Measurements from ENCODE around the gene PSORS1C1.

Gene PSORS1C1

DNA sequence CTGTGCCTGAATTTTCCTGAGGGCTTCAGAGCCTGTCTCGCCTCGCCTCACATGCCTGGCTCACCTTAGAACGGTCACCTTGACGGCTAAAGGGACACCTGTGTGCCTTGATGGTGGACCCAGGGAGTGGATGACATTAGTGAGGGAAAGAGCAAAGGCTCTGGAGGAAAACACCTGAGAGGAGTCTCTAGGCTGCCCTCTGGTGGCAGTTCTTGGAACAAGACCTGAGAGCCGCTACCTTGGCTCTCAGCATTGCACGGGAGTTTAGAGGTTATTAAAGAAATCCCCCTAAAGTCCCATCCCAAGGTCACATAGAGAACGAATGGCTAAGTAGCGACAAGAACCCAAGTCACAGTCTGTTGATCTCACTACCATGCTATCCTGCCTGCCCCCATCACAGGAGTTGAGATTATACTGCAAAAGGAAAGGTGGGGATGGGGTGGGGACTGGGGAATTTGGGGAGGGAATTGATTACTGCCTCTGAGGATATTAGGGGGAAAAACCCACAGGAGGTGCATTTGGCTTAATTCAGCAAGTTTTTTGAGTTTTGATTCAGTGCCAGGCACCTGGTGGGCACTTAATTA is 13.6 kb downstream of the PSORS1C1 start:
- DNase-seq: peak; percentile 40

DNA sequence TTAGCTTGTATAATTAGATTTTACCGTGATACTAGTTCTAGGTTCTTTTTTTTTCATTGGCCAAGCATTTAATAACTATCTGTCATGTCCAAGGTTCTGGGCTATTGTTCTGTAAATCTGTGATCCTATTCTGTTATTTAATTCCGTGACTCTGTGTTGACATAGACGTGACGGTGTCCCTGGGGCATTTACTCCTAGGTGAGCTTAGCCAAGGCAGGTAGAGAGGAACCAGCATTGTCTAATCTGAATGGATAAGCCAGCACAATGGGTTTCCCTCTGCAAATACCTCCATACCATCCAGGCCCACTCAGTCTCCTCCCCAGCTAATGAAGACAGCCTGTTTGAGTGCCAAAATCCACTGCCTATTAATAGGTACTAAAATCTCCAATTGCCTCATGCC is 14.5 kb downstream of the PSORS1C1 start:
- DNase-seq: no peak

DNA sequence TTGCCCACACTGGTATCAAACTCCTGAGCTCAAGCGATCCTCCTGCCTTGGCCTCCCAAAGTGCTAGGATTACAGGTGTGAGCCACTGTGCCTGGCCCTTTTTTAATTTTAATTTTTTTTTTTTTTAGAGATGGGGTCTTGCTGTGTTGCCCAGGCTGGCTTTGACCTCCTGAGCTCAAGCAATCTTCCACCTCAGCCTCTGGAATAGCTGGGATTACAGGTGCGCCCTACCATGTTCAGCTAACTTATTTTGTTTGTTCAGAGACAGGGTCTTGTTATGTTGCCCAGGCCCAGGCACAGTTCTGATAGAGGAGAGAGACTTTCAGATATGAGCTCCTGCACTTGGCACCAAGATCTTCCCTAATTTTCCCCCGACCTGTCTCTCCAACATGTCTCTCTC is 16.2 kb downstream of the PSORS1C1 start:
- DNase-seq: no peak

DNA sequence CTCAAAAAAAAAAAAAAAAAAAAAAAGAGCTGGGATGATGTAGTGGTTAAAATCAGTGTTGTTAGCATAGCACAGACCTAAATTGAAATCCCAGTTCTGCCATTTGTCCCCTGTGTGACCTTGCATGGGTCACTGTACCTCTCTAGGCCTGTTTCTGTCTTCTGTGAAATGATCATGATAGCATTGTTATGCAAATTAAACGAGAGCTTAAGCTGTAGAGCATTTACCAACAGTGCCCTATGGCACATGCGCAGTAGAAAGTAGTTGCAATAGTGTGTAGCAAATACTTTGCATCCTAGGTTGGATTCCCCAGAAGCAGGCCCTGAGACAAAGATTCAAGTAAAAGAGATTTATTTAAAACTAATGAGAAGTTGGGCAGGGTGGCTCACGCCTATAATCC is 17.0 kb downstream of the PSORS1C1 start:
- DNase-seq: no peak

DNA sequence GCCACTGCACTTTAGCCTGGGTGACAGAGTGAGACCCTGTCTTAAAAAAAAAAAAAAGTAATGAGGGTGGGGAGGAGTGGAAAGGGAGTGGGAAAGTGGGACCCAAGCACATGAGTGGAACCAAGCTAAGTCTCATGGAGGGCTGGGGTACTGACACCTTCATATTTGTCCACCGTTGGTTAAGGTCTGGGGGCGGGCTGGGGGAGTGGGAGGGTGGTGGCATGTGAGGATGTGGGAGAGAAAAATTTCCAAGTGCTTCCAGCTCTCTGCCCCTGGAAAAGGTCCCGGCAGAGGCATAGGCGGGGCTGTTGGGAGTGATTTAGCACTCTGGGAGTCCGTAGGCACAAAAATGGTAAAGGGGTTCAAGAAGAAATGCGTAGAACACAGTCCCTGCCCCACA is 18.2 kb downstream of the PSORS1C1 start:
- no peak for DNase-seq

GRCh38 chr6:31135710-31136109 is 21.1 kb downstream of the PSORS1C1 start:
- DNase-seq: no peak

DNA sequence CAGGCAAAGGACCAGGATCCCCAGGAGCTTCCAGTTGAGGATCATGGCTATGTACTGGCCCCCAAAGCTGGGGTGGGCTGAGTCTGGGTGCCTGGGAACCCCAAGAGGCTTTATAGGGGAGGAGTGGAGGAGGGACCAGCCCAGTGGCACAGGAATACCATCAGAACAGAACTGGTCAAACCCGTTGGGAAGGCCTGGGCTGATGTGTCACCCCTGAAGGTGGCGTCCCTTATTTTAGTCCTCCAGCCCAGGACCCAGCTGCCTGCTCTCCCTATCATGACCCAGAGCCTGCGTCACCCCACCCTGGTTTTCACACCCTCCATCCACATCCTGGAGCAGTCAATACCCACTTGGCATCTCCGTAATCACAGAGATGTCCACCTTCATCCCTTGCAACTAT is 24.4 kb downstream of the PSORS1C1 start, which contains the start of gene PSORS1C2:
TSS of gene PSORS1C2 (minus strand) at position 85 of the 400 bp plus-strand sequence. CDS start at position 45, 40 bp downstream.
- no peak for DNase-seq

DNA sequence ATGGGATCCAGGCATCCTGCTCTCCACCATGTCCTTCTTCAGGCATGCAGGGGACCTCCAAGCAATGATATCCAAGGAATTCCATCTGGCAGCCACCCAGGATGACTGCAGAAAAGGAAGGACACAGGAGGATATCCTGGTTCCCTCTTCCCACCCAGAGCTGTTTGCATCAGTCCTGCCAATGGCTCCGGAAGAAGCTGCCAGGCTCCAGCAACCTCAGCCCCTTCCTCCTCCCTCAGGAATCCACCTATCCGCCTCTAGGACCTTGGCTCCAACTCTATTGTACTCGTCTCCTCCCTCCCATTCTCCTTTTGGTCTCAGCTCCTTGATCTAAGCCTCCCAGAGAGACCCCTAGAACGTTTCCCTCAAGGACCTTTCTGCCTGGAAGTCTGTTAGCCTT is 25.0 kb downstream of the PSORS1C1 start:
- DNase-seq: no peak

- DNase-seq: no peak
Measured at GRCh38 chr6:31140643-31141042, 26.0 kb downstream of the PSORS1C1 start.

DNA sequence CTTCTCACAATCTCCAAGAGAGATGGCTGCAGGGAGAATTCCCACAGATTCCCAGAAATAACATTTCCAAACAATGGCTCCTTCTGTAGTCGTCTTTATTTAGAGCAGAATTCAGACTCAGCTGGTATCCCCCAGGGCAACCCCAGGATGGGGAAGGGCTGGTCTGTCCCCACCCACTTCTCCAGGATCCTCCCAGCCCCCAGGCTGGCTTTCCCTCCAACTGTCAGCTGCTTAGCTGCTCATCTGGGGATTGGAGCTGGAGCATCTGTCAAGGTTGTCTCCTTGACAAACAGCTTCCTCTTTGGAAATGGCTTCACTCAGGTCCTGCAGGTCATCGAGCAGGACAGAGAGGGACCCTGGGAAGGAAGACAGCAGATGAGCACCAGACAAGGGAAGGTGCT is 27.8 kb downstream of the PSORS1C1 start:
- DNase-seq: no peak

- no peak for DNase-seq
Measured at GRCh38 chr6:31143148-31143547, 28.5 kb downstream of the PSORS1C1 start.

- no peak for DNase-seq
Measured at GRCh38 chr6:31144296-31144969, 29.8 kb downstream of the PSORS1C1 start.

DNA sequence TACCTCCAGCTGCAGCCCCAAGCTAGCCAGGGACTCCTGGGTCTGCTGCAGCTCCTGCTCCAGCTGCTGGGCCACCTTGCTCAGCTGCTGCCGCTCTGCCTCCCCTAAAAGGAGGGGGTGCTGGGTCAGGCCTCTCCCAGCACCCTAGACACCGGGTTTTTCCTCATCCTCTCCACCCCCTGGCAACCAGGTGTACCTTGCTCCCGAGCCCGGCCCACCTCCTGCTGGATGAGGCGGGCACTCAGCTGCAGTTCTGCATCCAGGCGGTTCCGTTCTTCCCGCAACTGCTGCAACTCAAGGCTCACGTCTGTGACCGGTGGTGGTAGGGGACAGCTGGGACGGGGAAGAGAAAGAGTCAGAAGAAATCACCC is 30.4 kb downstream of the PSORS1C1 start:
- DNase-seq: no peak

GRCh38 chr6:31145386-31145785 is 30.8 kb downstream of the PSORS1C1 start:
- no peak for DNase-seq

DNA sequence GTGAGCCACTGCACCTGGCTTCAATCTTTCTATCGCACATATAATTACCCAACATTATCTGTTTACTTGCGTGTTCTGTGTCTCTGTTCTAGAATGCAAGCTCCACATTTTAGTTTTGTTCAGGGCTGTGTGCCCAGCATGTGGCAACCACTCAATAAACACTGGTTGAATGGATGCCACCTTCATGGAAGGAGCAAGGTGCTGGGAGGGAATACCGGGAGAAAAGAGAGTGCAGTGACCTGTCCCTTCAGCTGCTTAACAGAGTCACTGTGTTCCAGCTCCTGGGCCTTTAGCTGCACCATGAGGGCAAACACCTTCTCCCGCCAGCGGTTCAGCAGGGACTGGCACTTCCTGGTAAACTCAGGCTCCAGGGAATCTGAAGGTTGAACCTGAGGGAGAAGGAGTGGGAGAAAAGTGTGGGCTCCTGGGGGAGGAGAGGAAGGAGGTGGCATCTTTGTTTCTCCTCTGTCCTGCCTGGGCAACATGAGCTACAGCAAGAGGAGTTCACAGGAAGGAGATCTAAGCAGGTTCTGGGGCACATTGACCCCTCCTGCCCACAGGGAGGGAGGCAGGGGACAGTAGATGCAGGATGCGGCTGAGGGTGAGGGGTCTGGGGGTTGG is 35.3 kb downstream of the PSORS1C1 start:
- no peak for DNase-seq

DNA sequence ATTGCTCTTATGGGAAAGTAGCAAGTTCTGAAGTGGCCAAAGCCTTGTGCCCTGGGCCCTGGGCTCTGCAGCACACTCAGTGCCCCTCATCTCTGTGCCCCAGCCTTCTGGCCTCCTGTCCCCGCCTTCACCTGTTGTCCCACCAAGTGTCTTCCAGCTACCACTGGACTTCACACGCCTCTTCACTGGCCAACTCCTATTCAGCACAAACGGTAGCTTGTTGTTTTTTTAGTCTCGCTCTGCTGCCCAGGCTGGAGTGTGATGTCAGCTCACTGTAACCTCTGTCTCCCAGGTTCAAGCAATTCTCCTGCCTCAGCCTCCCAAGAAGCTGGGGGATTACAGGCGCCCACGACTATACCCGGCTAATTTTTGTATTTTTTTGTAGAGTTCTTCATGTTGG is 38.2 kb downstream of the PSORS1C1 start:
- no peak for DNase-seq

DNA sequence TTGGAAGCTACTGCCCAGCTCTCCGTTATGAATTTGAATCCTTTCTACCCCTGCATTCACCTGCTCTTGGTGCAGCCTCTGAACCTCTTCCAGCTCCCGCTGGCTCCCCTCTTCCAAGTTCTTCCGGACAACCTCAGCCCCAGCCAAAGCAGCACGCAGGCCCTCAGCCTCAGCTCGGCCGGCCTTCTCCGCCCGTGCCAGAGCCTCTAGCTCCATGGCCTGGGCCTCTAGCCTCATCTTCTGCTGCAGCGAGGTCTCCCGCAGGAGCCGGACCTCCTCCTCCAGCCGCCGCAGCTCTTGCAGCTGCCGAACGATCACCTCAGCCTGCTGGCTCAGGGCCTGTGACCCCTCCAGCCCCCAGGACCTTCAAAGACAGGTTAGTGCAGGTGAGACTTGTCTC is 39.8 kb downstream of the PSORS1C1 start:
- no peak for DNase-seq

GRCh38 chr6:31156641-31157040 is 42.0 kb downstream of the PSORS1C1 start:
- no peak for DNase-seq

- no peak for DNase-seq
Measured at GRCh38 chr6:31157513-31158139, 43.0 kb downstream of the PSORS1C1 start, which contains the start of gene CCHCR1. Gene CCHCR1 (minus strand): TSS chr6:31157802. CDS start chr6:31157600, 202 bp downstream.

DNA sequence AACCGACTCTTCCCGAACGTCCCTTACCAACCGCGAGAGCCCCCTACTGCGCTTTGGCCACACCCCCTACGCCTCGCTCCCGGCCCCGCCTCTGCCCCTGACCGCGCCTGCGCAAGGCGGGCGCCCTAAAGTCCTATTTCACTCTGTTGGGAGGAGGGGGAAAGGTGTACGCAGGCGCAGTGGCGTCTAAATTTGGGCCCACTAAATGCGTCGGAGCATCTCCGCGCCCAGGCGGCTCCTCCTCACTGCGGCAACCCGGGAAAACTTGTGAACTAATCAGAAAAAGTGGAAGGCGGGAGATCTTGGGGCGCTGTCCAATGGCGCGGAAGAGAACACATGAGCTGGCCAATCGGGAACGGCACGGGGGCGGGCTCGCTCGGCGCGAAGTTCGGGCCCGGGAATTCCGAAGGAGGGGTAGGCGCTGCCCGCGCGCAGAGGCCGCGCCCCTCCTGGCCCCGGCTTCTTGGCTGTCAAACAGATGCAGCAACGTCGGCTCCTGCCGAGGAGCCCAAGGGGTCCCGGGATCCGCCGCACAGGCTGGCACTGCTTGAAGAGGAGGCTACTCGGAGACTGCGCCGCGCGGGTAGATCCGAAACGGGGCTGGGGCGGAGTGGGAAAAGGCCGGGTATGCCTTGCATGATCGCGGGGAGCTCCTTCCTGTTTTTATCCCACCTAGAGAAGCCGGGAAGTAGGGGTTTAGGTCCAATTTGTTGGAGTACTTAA is 43.7 kb downstream of the PSORS1C1 start, which contains the start of gene TCF19:
TSS of gene TCF19 (plus strand) at position 450 of the 723 bp plus-strand sequence. CDS start 881 bp downstream, outside the sequence.
- peak; percentile 97 for DNase-seq

DNA sequence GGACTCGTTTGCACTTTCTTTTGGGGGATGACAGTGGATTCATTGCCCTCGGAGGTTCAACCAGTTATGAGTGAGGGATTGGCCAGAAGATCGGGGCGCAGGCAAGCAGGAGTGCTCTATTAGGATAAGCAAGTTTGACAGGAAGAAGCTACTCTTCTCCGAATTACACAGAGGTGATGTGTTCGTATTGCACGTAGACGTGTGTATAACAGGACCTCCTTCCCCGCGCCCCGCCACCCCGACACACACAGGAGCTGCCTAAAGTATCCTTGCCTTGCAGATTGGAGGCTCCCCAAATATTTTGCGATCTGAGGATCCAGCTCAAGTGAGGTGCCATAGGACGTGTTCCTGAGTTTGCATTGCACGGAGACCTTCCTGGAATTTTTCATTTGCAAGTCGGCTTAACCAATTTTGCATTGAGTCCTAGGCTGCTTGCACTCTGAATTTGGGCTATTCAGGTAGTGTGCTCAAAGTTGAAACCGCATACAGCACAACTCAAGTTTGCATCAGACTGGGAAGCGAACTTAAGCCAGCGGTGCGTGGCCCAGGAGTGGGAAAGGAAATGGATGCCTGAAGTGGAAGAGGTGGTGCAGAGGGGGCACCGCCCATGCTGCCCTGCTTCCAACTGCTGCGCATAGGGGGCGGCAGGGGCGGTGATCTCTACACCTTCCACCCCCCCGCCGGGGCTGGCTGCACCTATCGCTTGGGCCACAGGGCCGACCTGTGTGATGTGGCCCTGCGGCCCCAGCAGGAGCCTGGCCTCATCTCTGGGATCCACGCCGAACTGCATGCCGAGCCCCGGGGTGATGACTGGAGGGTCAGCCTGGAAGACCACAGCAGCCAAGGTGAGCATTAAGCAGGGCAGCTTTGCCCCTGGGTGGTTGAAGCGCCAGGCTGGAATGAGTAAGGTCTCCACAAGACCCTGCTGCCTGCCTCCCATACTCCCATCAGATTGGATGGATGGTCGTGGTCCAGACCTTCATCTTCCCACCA is 44.6 kb downstream of the PSORS1C1 start:
- no peak for DNase-seq

Data from KG1 (cell line).